GM19043 (cell line): Measurements from ENCODE around the gene BCL7B.
"Not testable (repeated sequence)": the region's sequence is repeated elsewhere in the genome, so short reads cannot be mapped to it uniquely, and the experiment has no call there.

Experiments
- ATAC-seq: cut with Tn5 transposase; IDR thresholded peaks from one replicate; pipeline ENCODE4 v1.9.1; 2021; ENCODE audit warnings: low read depth; ENCODE audit not compliant: unreplicated experiment

Gene BCL7B

DNA sequence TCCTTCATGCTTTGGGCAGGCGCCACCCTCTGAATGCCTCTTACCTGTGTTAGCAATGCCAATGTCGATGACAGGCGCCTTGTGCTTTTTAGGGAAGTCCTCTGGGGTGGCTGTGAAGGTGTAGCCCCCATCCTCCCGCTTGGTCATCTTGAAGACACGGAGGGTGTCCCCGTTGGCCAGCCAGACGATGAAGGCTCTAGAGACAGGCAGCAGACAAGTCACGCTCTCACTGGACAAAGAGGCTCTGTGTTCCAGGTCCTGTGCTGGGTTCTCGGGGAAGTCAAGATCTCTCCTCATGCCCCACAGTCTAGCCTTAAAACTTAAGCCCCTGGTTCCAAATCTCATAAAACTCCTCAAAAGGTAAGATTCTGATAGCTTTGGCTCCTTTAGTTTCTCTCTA lies 15.8 kb upstream of the BCL7B start:
- no peak for ATAC-seq

DNA sequence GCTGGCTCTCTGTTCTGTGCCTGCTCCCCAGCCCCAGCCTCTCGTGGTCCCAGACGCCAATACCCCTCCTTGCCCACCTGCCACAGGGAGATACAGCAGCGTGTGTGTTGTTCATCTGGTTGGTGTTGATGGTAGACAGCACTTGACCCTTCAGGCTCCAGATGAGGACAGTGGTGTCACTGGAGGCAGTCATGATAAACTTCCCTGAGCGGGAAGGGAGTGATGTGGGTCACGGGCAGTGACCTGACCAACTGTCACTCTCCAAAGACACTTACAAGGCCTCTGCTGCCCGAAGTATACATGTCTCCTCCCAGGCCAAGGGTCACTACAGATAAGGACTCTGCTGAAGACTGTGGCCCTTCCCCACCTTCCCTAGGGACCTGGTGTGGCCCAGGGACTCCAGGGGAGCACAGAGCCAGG lies 15.3 kb upstream of the BCL7B start:
- no peak for ATAC-seq

DNA sequence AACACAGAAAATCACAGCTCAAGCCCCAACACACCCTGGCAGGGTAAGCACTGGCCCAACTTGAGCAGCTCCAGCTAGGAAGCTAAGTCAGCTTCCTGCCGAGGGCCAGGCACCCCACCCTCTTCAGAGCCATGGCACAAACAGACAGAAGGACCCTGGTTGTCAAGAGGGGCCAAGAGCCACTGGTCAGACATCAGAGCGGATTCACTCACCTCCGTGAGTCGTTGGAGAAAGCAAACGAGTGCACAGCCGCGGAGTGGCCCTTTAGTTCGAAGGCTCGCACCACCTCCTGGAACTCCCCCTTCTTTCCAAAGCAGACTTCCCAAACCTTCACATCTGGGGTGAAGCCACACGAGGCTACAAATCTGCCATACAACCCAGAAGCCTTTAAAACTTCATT lies 13.5 kb upstream of the BCL7B start:
- ATAC-seq, result no peak

DNA sequence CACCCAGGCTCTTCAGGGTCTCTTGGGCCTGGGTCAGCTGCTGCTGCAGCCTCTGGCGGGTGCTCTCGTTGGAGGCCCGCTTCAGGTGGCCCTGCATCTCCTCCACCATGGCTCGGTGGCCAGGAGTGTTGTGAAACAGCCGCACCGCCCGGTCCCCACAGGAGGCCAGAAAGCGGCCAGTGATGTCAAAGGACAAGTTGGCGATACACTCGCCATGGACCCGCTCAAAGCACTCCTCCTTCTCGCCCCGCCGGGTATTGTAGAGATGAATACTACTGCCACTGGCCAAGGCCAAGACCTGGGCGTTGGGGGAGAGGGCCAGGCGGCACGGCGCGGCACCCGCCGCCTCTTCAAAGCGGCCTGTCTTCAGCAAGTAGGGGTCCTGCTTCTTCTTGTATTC lies 13.0 kb upstream of the BCL7B start:
- ATAC-seq, result no peak

DNA sequence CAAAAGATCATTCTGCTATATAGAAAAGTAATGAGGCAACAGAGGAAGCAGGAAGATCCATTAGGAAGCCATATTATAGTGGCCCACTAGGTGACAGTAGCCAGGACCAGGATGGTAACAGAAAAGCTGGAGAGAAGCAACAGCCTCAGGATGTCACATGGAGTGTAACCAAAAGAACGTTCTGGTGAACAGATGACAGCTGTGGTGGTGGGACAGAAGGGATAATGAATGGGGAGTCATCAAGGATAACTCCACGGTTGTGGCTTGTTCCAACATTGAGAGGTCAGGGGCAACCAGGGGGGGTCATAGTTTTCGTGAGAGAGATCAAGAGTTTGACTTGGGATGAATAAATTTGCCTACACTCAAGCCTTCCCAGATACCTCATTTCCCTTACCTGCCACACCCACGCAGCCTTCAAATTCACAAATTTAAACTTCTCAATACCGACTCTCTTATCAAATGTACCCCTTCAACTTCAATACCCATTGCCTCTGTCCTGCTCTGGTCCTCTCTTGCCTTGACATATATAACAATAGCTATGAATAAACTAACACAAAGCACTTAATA lies 11.6 kb upstream of the BCL7B start:
- ATAC-seq, result no peak

DNA sequence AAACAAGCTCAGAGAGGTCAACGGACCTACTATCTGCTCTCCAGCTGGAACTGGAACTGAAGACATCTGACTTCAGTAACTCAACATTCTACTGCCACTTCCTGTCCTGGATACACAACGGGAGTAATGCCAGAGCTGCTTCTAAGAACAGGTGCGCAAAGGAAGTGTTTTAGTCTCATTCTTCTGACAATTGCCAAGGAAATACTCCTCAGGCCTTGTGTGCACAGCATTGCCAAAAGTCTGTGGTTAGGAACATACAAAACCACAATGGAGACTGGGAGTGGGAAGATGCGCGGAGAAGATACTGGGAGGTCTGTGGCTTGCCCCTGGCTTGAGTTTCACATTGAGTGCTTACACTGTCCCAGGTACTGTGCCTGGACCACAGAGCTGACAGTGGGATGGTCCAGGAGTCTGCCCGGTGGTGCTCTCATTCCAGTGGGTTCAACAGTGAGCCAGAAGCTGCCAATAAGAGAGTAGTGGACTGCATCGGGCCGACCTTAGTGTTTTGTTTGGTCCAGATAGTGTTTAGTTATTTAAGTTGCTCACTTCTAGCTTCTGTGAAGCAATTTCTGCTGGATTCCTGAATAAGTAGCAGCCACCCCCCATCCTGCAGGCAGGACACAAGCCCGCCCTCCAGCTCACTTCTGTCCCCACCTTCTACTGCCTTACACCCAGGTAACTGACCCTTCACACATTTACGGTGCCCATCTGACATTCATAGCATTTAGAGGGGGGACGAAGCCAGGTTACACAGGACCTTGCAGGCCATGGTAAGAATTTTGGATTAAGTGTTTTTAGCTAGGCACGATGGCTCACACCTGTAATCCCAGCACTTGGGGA lies 10.6 kb upstream of the BCL7B start:
- ATAC-seq, result no peak

DNA sequence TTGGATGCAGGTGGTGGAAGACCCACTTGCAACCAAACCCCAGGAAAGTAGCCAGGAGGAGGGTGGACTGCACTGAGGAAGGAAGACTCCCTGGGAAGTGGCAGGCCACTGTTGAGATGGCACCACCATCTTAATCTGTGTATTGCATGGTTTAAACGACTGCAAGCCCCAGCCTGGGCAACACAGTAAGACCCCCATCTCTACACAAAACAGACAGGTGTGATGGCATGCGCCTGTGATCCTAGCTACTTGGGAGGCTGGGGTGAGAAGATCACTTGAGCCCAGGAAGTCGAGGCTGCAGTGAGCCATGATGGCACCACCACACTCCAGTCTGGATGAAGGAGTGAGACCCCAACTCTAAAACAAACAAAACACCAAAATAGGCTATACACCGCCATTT lies 9.7 kb upstream of the BCL7B start:
- no peak for ATAC-seq

DNA sequence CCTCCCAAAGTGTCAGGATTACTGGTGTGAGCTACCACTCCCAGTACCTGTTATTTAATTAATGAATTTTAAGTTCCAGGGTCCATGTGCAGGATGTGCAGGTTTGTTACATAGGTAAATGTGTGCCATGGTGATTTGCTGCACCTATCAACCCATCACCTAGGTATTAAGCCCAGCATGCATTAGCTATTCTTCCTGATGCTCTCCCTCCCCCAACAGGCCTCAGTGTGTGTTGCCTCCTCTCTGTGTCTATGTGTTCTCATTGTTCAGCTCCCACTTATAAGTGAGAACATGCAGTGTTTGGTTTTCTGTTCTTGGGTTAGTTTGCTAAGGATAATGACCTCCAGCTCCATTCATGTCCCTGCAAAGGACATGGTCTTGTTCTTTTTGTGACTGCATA lies 8.9 kb upstream of the BCL7B start:
- ATAC-seq, result not testable (repeated sequence)

DNA sequence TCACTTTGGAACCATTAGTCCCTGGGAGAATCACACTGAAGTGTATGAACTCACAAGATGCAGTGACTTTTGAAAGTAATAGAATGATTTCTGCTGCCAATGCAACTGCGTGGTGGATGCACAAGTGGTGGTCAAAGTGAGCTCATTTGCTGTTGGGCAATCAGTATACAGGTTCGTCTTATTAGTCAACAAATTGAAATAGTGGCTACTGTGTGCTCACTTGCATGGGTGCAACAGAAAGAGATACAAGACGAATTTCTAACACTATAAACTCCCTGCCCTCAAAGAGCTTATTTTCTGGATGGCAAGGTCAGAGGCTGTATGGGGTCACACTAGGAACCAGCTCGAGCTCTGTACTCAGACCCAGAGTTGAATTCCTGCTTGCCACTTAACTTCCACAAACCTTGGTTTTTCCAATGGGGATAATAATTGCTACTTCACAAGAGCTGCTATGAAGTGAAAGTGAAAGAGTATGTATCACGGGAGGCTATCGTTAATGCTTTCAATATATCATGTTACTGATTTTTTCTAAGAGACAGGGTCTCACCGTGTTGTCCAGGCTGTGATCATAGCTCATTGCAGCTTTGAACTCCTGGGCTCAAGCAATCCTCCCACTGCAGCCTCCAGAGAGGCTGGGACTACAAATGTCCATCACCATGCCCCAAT lies 8.3 kb upstream of the BCL7B start:
- no peak for ATAC-seq

DNA sequence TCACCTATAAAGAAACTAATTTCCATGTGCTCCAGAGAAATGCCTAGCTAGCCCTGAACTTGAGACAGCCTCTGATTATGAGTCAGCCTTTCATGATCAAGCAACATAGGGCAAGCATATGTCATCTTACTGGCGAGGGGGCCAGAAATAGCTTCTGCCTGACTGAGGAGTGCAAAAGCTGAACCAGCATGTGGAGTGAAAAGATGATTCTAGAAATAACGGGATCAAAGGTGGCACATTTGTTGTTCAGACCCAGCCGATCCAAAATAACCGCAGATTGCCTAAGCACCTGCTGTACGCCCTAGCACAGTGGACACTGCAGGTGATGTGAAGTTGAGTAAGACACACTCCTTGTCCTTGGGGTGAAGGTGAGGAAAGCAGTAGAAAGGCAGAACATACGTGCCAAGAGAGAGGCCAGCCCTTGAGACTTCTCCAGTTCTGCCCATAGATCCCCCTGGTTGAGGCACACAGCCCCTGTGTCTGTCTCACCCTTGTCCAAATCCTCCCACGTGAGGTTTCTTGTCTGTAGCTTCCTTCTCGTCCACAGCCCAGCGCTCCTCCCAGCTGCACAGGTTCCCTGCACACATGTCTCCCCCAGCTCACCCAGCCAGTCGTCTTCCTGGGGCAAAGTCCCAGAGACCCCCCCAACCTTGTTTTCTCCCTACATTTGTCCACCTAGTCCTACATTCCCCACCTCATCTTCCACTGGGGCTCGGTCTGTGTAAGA lies 2.8 kb upstream of the BCL7B start:
- ATAC-seq, result no peak

DNA sequence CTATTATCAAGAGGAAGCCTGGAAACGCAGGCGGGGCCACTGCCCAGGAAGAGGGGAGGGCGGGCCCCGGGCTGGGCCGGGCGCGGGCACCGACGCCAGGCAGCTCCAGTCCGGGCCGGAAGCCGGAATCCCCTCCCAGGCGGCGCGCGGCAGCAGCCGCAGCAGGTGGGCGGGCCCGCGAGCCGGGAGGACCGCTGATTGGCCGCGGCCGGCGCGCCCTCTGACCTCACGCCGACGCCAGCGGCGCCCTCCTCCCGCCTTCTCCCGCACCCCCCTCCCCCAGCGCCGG lies 438 bp downstream of the BCL7B start:
- ATAC-seq, result peak; percentile 85

DNA sequence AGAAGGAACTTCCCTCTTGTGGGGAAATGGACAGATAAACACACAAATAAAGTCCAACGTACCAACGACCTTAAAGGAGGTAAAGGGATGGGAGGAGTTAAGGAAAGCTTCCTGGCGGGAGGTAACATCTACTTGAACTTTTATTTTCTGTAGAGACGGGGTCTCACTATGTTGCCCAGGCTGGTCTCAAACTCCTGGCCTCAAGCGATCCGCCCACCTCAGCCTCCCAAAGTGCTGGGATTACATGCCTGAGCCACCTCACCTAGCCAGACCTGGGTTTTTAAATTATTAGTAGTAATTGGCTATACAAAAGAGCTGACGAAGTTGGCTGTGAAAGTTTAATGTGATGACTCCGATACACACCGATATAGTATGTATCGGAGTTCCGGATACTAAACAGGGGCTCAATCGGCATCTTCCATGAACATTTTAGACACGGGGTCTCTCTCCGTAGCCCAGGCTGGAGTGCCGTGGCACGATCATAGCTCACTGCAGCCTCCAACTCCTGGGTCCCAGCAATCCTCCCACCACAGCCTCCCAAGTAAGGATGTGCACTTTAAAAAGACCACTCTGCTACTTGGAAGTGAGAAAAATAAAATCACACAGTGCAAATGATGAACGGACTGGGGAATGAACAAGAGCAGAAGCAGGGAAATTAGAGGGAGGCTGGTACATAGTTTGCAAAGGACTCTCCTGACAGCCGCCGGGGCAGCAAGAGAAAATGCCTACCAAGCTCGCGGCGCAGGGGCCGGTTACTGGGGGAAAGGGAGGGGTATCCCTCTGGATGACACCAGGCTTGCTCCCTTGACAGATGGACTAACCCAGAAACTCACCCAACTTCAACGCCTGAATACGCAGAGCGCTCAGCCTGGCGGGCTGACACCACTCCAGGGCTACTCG lies 1.0 kb downstream of the BCL7B start:
- no peak for ATAC-seq

DNA sequence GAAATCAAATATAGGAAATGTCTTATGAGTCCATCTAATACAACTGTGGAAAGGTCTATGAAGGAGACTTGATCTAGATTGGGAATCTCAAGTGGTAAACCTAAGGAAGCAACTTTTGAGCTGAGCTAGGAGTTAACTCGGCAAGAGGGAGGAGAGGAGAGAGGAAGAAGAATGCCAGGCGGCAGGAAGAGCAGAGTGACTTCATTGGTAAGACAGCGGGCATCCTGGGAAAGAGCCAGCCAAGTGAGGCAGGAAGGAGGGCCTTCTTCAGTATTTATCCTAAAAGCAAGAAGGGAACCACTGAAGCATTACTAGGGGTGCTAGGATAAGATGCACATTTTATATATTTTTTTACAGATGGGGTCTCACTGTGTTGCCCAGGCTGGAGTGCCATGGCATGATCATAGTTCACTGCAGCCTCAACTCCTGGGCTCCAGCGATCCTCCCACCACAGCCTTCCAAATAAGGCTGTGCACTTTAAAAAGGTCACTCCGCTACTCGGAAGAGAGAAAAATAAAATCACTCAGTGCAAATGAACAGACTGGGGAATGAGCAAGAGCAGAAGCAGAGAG lies 2.0 kb downstream of the BCL7B start:
- no peak for ATAC-seq

DNA sequence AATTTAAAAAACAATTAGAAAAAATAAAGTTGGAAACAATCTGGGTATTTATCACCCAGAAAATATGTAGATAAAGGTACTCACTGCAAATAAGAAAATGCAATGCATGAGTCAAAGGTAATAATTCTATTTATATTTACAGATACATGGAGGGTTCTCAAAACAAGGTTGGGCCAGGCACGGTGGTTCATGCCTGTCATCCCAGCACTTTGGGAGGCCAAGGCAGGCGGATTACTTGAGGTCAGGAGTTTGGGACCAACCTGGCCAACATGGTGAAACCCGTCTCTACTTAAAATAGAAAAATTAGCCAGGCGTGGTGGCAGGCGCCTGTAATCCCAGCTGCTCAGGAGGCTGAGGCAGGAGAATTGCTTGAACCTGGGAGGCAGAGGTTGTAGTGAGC lies 7.4 kb downstream of the BCL7B start:
- ATAC-seq, result not testable (repeated sequence)

DNA sequence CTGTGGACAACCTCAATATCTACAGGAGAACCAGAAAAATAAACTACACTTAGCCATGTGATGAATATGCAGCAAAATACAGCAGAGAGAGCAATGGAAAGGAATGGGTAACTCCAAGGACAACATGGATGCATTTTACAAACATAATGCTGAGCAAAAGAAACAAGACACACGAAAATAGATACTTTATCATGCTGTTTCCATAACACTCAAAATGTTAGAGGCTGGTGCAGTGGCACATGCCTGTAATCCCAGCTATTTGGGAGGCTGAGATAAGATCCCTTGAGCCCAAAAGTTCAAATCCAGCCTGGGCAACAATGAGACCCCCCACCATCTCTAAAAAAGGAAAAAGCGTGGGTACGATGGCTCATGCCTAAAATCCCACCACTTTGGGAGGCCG lies 8.3 kb downstream of the BCL7B start:
- no peak for ATAC-seq

DNA sequence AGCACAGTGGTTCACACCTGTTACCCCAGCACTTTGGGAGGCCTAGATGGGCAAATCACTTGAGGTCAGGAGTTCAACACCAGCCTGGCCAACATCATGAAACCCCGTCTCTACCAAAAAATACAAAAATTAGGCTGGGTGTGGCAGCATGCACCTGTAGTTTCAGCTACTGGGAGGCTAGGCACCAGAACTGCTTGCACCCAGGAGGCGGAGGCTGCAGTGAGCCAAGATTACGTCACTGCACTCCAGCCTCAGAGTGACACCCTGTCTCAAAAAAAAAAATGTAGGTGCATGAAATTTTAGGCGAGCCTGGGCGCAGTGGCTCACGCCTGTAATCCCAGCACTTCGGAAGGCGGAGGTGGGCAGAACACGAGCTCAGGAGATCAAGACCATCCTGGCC lies 9.6 kb downstream of the BCL7B start:
- no peak for ATAC-seq

DNA sequence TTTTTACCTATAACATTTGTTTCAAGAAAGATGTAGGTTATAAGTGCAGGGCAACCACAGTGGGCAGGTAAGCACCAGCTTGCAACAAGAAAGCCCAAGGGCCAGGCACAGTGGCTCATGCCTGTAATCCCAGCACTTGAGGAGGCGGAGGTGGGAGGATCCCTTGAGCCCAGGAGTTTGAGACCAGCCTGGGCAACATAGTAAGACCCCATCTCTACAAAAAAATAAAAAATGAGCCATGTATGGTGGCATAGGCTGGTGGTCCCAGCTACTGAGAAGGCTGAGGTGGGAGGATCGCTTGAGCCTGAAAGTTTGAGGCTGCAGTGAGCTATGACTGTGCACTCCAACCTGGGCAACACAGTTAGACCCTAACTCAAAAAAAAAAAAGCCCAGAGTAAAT lies 12.8 kb downstream of the BCL7B start:
- no peak for ATAC-seq

DNA sequence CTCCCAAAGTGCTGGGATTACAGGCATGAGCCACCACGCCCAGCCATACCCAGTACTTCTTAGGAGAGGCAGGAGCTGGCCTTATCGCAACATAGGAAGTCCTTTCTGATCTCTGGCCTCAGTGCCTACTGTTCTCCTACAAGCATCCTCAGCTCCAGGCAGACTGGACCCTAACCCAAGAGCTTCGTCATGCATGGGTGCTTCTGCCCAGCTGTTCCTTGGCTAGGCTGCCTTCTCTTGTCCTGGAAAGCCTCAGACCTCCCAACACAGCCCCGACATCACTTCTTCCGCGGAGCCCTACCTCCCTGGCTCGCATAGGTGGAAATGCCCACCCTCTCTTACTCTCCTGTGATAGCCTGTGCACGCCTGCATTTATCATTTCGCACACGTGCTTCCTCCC lies 15.8 kb downstream of the BCL7B start:
- no peak for ATAC-seq

DNA sequence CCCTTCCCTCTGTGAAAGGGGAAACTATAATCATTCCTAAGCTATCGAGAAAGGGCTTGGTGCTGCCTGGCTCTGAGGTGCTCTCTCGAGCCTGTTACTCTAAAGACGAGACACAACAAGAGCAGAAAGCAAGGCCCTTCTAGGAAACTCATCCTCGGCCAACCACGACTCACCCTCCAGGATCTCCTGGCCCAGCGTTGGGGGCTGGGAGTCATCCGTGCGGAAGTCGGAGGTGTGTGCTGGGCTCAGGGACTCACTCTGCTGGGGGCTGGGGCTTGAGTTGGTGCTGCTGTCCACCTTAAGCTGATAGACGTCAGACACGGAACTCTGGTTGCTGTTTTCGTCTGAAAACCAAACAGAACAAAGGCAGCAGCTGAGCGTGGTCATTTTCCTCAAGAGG lies 17.8 kb downstream of the BCL7B start:
- no peak for ATAC-seq

DNA sequence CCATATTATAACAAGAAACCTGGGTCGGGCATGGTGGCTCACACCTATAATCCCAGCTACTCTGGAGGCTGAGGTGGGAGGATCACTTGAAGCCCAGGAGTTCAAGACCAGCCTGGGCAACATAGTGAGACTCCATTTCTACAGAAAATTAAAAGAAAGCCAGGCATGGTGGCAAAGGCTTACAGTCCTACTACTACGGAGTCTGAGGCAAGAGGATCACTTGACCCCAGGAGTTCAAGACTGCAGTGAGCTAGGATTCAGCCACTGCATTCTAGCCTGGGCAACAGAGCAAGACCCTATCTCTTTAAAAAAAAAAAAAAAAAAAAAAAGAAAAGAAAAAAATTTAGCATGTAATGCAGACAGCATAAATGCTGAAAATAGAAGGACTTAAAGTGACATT lies 19.0 kb downstream of the BCL7B start:
- ATAC-seq, result not testable (repeated sequence)
